Activated T-cell treated with anti-CD3 and anti-CD28 coated beads, Interleukin-2, amount 50 U/mL, for 1 hour (primary cell): ENCODE data around the gene DPP7.
"Not testable (repeated sequence)": the region's sequence is repeated elsewhere in the genome, so short reads cannot be mapped to it uniquely, and the experiment has no call there.

Source experiments
- DNase-seq: peaks from one replicate; pipeline ENCODE4 v3.0.0-alpha.2; 2020

Gene DPP7

GRCh38 chr9:137147091-137147792 lies 32.7 kb upstream of the DPP7 start:
- DNase-seq = no peak

- no peak for DNase-seq
Measured at GRCh38 chr9:137146527-137146918, 32.0 kb upstream of the DPP7 start.

- no peak for DNase-seq
Measured at GRCh38 chr9:137145731-137146526, 31.4 kb upstream of the DPP7 start.

GRCh38 chr9:137143459-137143858 lies 28.9 kb upstream of the DPP7 start:
- no peak for DNase-seq

GRCh38 chr9:137141976-137142936 lies 27.7 kb upstream of the DPP7 start:
- no peak for DNase-seq

GRCh38 chr9:137141050-137141810 lies 26.7 kb upstream of the DPP7 start:
- DNase-seq = no peak

GRCh38 chr9:137140151-137141012 lies 25.8 kb upstream of the DPP7 start:
- no peak for DNase-seq

- DNase-seq = no peak
Measured at GRCh38 chr9:137139468-137140150, 25.1 kb upstream of the DPP7 start.

GRCh38 chr9:137138722-137139467 lies 24.4 kb upstream of the DPP7 start, which contains the start of gene GRIN1:
Gene GRIN1, plus strand, starts transcription at chr9:137139154. Its CDS starts 333 bp downstream, at chr9:137139487.
- peak; percentile 53 for DNase-seq

- no peak for DNase-seq
Measured at GRCh38 chr9:137138058-137138721, 23.7 kb upstream of the DPP7 start.

GRCh38 chr9:137136881-137137607 lies 22.5 kb upstream of the DPP7 start:
- DNase-seq = no peak

GRCh38 chr9:137136261-137136880 lies 21.8 kb upstream of the DPP7 start:
- no peak for DNase-seq

GRCh38 chr9:137135154-137135553 lies 20.6 kb upstream of the DPP7 start:
- not testable (repeated sequence) for DNase-seq

- no peak for DNase-seq
Measured at GRCh38 chr9:137134191-137134590, 19.7 kb upstream of the DPP7 start.

- DNase-seq = no peak
Measured at GRCh38 chr9:137130176-137130755, 15.7 kb upstream of the DPP7 start.

- peak; percentile 89 for DNase-seq
Measured at GRCh38 chr9:137129456-137130175, 15.1 kb upstream of the DPP7 start.

GRCh38 chr9:137128862-137129455 lies 14.4 kb upstream of the DPP7 start:
- DNase-seq = no peak
